GM23338 (cell line): ENCODE measurements around the gene ZNFX1. TPM values are rescaled to one million over a fixed set of nuclear protein-coding genes. Genes with fewer than 3 reads are reported as not detected.

Experiments
- ATAC-seq: fragments of 200-7000 bp; cut with Tn5 transposase; 3 replicates; pipeline ENCODE4 v1.9.1; 2020
- DNase-seq: peaks from one replicate; pipeline ENCODE4 v3.0.0-alpha.2; 2015; ENCODE audit warnings: low spot score
- H2AFZ ChIP-seq: fragments of 200-600 bp; sonication (generic); 2 replicates; pipeline ENCODE4 v1.8.0; 2016; ENCODE audit warnings: antibody characterized with exemption, mild to moderate bottlenecking, moderate library complexity
- H3F3A ChIP-seq: fragments of 200-600 bp; sonication (generic); replicated peaks from 2 replicates; pipeline ENCODE4 v1.8.0; 2017; ENCODE audit warnings: antibody characterized with exemption, mixed run types, low read depth
- H3K27ac ChIP-seq: fragments of 200-600 bp; sonication (generic); 2 replicates; pipeline ENCODE4 v1.6.1; 2016; ENCODE audit warnings: low read depth
- H3K27me3 ChIP-seq: fragments of 200-600 bp; sonication (generic); 2 replicates; pipeline ENCODE4 v1.8.0; 2016; ENCODE audit warnings: mild to moderate bottlenecking, mixed run types, moderate library complexity; ENCODE audit not compliant: insufficient read depth
- H3K36me3 ChIP-seq: fragments of 200-600 bp; sonication (generic); 2 replicates; pipeline ENCODE4 v1.8.0; 2016; ENCODE audit warnings: mild to moderate bottlenecking; ENCODE audit not compliant: insufficient read depth
- H3K4me1 ChIP-seq: fragments of 200-600 bp; sonication (generic); 2 replicates; pipeline ENCODE4 v1.8.0; 2016; ENCODE audit warnings: mild to moderate bottlenecking, moderate library complexity; ENCODE audit not compliant: insufficient read depth
- H3K4me2 ChIP-seq: fragments of 200-600 bp; sonication (generic); 2 replicates; pipeline ENCODE4 v1.7.1; 2017; ENCODE audit warnings: mixed run types
- H3K4me3 ChIP-seq: fragments of 200-600 bp; sonication (generic); 2 replicates; pipeline ENCODE4 v1.6.1; 2016; ENCODE audit warnings: mixed run types
- H3K79me2 ChIP-seq: fragments of 200-600 bp; sonication (generic); replicated peaks from 2 replicates; pipeline ENCODE4 v1.8.0; 2017; ENCODE audit warnings: mild to moderate bottlenecking; ENCODE audit not compliant: insufficient read depth
- H3K9me2 ChIP-seq: fragments of 200-600 bp; sonication (generic); 2 replicates; pipeline ENCODE4 v1.8.0; 2017; ENCODE audit not compliant: insufficient read depth
- H4K20me1 ChIP-seq: fragments of 200-600 bp; sonication (generic); replicated peaks from 2 replicates; pipeline ENCODE4 v1.8.0; 2017; ENCODE audit warnings: mild to moderate bottlenecking; ENCODE audit not compliant: insufficient read depth
- H3K27ac Mint-ChIP-seq: 2 replicates; pipeline ENCODE4 v1.8.0; 2020; ENCODE audit warnings: inconsistent platforms, mild to moderate bottlenecking, moderate library complexity, mixed read lengths
- H3K27me3 Mint-ChIP-seq: 3 replicates; pipeline ENCODE4 v1.8.0; 2022; ENCODE audit warnings: low read depth, mild to moderate bottlenecking, moderate library complexity, mixed read lengths, inconsistent platforms; ENCODE audit not compliant: insufficient read depth, poor library complexity
- H3K36me3 Mint-ChIP-seq: 3 replicates; pipeline ENCODE4 v1.8.0; 2021; ENCODE audit warnings: low read depth, mild to moderate bottlenecking, inconsistent platforms, moderate library complexity, mixed read lengths
- H3K4me1 Mint-ChIP-seq: 3 replicates; pipeline ENCODE4 v1.8.0; 2020; ENCODE audit warnings: mild to moderate bottlenecking, inconsistent platforms, mixed read lengths
- H3K4me3 Mint-ChIP-seq: 3 replicates; pipeline ENCODE4 v1.8.0; 2021; ENCODE audit warnings: moderate library complexity, mild to moderate bottlenecking, inconsistent platforms, mixed read lengths
- H3K9me3 Mint-ChIP-seq: 3 replicates; pipeline ENCODE4 v1.8.0; 2020; ENCODE audit warnings: moderate library complexity, mild to moderate bottlenecking, inconsistent platforms, mixed read lengths
- CREB1 ChIP-seq: fragments of 250-450 bp; sonication (Bioruptor Pico); IDR thresholded peaks from 2 replicates; pipeline ENCODE4 v1.5.0; 2020; ENCODE audit warnings: low read depth, mild to moderate bottlenecking, moderate library complexity
- CTCF ChIP-seq, 2 experiments: fragments of 200-600 bp in 1 of 2; sonication (generic) in 1 of 2; conservative IDR thresholded peaks; 2 replicates each; pipeline versions ENCODE4 v1.5.1 to v1.6.1; 2016 to 2017; ENCODE audit warnings: antibody characterized with exemption in 2 of 2, low read depth in 2 of 2, mild to moderate bottlenecking in 2 of 2, moderate library complexity in 1 of 2
- ETS1 ChIP-seq: IDR thresholded peaks from 2 replicates; pipeline ENCODE4 v1.6.1; 2016; ENCODE audit warnings: antibody characterized with exemption
- EZH2 ChIP-seq: fragments of 200-600 bp; sonication (generic); IDR thresholded peaks from one replicate; pipeline ENCODE4 v1.8.0; 2017; ENCODE audit warnings: antibody characterized with exemption, mild to moderate bottlenecking, low read depth; ENCODE audit not compliant: unreplicated experiment
- JUNB ChIP-seq: IDR thresholded peaks from one replicate; pipeline ENCODE4 v1.6.1; 2016; ENCODE audit warnings: antibody characterized with exemption; ENCODE audit not compliant: unreplicated experiment
- NANOG ChIP-seq: IDR thresholded peaks from 2 replicates; pipeline ENCODE4 v1.6.1; 2016; ENCODE audit warnings: antibody characterized with exemption, borderline replicate concordance
- STAT1 ChIP-seq: IDR thresholded peaks from one replicate; pipeline ENCODE4 v1.6.1; 2016; ENCODE audit warnings: antibody characterized with exemption; ENCODE audit not compliant: unreplicated experiment
- ZNF331 ChIP-seq: fragments of 250-450 bp; sonication (Bioruptor Pico); IDR thresholded peaks from 2 replicates; pipeline ENCODE4 v1.5.0; 2020; ENCODE audit warnings: low read depth, mild to moderate bottlenecking, moderate library complexity
- ZNF462 ChIP-seq: fragments of 250-450 bp; sonication (Bioruptor Pico); IDR thresholded peaks from 2 replicates; pipeline ENCODE4 v1.5.0; 2020; ENCODE audit warnings: mild to moderate bottlenecking, moderate library complexity
- polyA plus RNA-seq: library from polyadenylated mRNA; unstranded; fragments of >200 nt; fragmentation: Nextera tagmentation; extraction: Ambion mirVana; gene quantifications from 2 replicates; pipeline ENCODE4 v1.2.1, GENCODE V29; 2016
- total RNA-seq: library from RNA; depleted of rRNA; stranded (reverse); fragments of >200 nt; shearing (Covaris generic); gene quantifications from 2 replicates; pipeline ENCODE4 v1.2.3, GENCODE V29; 2014

Gene ZNFX1
- total and polyA plus RNA-seq, 2 experiments from 2014 or later: 6.1 to 12.1 TPM

GRCh38 chr20:49323622-49324238, 45.9 kb upstream of the ZNFX1 start:
- Histone ChIP-seq H3F3A (no peaks in the 10 kb centered on the region), H3K4me3 (no peak overlapping the region), H4K20me1 (no peaks in the 10 kb centered on the region), H3K4me1 (peaks cover 24% of the 10 kb centered on the region), H3K9me2 (no peaks in the 10 kb centered on the region), H3K79me2 (no peaks in the 10 kb centered on the region), H2AFZ (peak overlapping the region; percentile 35; the same call in 1 of the 2 replicates), H3K36me3 (no peaks in the 10 kb centered on the region), H3K27me3 (peaks cover 14% of the 10 kb centered on the region), H3K4me2 (no peak overlapping the region), H3K27ac (no peak overlapping the region)
- Mint-ChIP-seq H3K9me3 (peaks cover 2% of the 10 kb centered on the region; the same call in 2 of the 3 replicates), H3K4me1 (peaks cover 37% of the 10 kb centered on the region), H3K4me3 (no peak overlapping the region), H3K27me3 (peaks cover 29% of the 10 kb centered on the region), H3K27ac (peak overlapping the region; percentile 79; the same call in 1 of the 2 replicates), H3K36me3 (no peaks in the 10 kb centered on the region; the same call in 2 of the 3 replicates)
- DNase-seq (peak; percentile 69), ATAC-seq (peak; percentile 13; the same call in 2 of the 3 replicates)
- TF ChIP-seq CTCF (conservative IDR thresholded peaks at IDR 0.05; ENCODE audit: low read depth in 2 of 2) (peak; percentile 13 to 56; a peak in 2 of 4 replicates), JUNB (no peak)

- no peaks in the 10 kb centered on the region for H3K36me3 ChIP-seq
- ATAC-seq (peak; percentile 83), DNase-seq (peak; percentile 91)
- no peaks in the 10 kb centered on the region for H3K79me2 ChIP-seq
- H3K4me3 ChIP-seq: no peak overlapping the region
- H3K27me3 Mint-ChIP-seq: peaks cover 54% of the 10 kb centered on the region
- peaks cover 2% of the 10 kb centered on the region; the same call in 2 of the 3 replicates for H3K9me3 Mint-ChIP-seq
- peaks cover 30% of the 10 kb centered on the region for H3K4me1 Mint-ChIP-seq
- H3K4me1 ChIP-seq: peaks cover 18% of the 10 kb centered on the region
- H2AFZ ChIP-seq: no peak overlapping the region
- no peak overlapping the region for H3K4me3 Mint-ChIP-seq
- peaks cover 47% of the 10 kb centered on the region for H3K27me3 ChIP-seq
- H3K27ac Mint-ChIP-seq: no peak overlapping the region
- H4K20me1 ChIP-seq: no peaks in the 10 kb centered on the region; the same call in 1 of the 2 replicates
- H3K4me2 ChIP-seq: no peak overlapping the region
- no peak overlapping the region for H3K27ac ChIP-seq
- H3K9me2 ChIP-seq: no peaks in the 10 kb centered on the region
- H3K36me3 Mint-ChIP-seq: no peaks in the 10 kb centered on the region; the same call in 2 of the 3 replicates
- no peaks in the 10 kb centered on the region for H3F3A ChIP-seq
- TF ChIP-seq ZNF462 (CRISPR knock-in tag) (peak; percentile 77; the same call in 1 of the 2 replicates), ETS1 (no peak), STAT1 (no peak), ZNF331 (CRISPR knock-in tag) (no peak), NANOG (no peak), CREB1 (no peak), JUNB (no peak), EZH2 (no peak), CTCF (conservative IDR thresholded peaks at IDR 0.05; ENCODE audit: low read depth in 2 of 2) (peak; percentile 56 to 59)
These were observed 42.6 kb upstream of the ZNFX1 start for GRCh38 chr20:49320460-49320859.
